ENCODE measurements around the gene CUTA.
A peak's percentile ranks its signal among the peaks of the same experiment; 100 is the strongest.

CUTA gene

GRCh38 chr6:33432546-33432945 is 14.6 kb upstream of the CUTA start:
- TF ChIP-seq CTCF (IDR thresholded peaks at IDR 0.05; ENCODE audit: insufficient read depth, low read length, poor library complexity, severe bottlenecking), result no peak
- Histone ChIP-seq H3K4me3 (replicated peaks; ENCODE audit: low read depth, low read length) (no peak overlapping the region), H3K27me3 (replicated peaks; ENCODE audit: control insufficient read depth, insufficient read depth, low read length) (no peaks in the 10 kb centered on the region), H3K36me3 (ENCODE audit: control insufficient read depth, insufficient read depth, low read length) (peaks cover 4% of the 10 kb centered on the region; the same call in 1 of the 2 replicates)
- DNase-seq (ENCODE audit: extremely low read depth, insufficient read length), result no peak

- Histone ChIP-seq H3K27me3 (replicated peaks; ENCODE audit: control insufficient read depth, insufficient read depth, low read length) (no peaks in the 10 kb centered on the region), H3K4me3 (replicated peaks; ENCODE audit: low read depth, low read length) (peak overlapping the region; percentile 42), H3K36me3 (ENCODE audit: control insufficient read depth, insufficient read depth, low read length) (peaks cover 4% of the 10 kb centered on the region; the same call in 1 of the 2 replicates)
- no peak for DNase-seq (ENCODE audit: extremely low read depth, insufficient read length)
- no peak for TF ChIP-seq CTCF (IDR thresholded peaks at IDR 0.05; ENCODE audit: insufficient read depth, low read length, poor library complexity, severe bottlenecking)
Observed at GRCh38 chr6:33431880-33432541, 14.1 kb upstream of the CUTA start.

- peak; percentile 82 for DNase-seq (ENCODE audit: extremely low read depth, insufficient read length)
- peak overlapping the region; percentile 51 for H3K4me3 ChIP-seq (replicated peaks; ENCODE audit: low read depth, low read length)
Observed at GRCh38 chr6:33430991-33431879, 13.3 kb upstream of the CUTA start.

GRCh38 chr6:33430334-33430733 is 12.4 kb upstream of the CUTA start:
- no peak for TF ChIP-seq CTCF (IDR thresholded peaks at IDR 0.05; ENCODE audit: insufficient read depth, low read length, poor library complexity, severe bottlenecking)
- Histone ChIP-seq H3K36me3 (ENCODE audit: control insufficient read depth, insufficient read depth, low read length) (peaks cover 1% of the 10 kb centered on the region; the same call in 1 of the 2 replicates), H3K4me3 (replicated peaks; ENCODE audit: low read depth, low read length) (no peak overlapping the region; the same call in 1 of the 2 replicates), H3K27me3 (replicated peaks; ENCODE audit: control insufficient read depth, insufficient read depth, low read length) (no peaks in the 10 kb centered on the region)
- no peak for DNase-seq (ENCODE audit: extremely low read depth, insufficient read length)

More at GRCh38 chr6:33430991-33431879, 13.3 kb upstream of the CUTA start:
- no peak for TF ChIP-seq CTCF (IDR thresholded peaks at IDR 0.05; ENCODE audit: insufficient read depth, low read length, poor library complexity, severe bottlenecking)
- Histone ChIP-seq H3K36me3 (ENCODE audit: control insufficient read depth, insufficient read depth, low read length) (peaks cover 4% of the 10 kb centered on the region; the same call in 1 of the 2 replicates), H3K27me3 (replicated peaks; ENCODE audit: control insufficient read depth, insufficient read depth, low read length) (no peaks in the 10 kb centered on the region)

GRCh38 chr6:33429750-33430052 is 11.8 kb upstream of the CUTA start:
- no peak for TF ChIP-seq CTCF (IDR thresholded peaks at IDR 0.05; ENCODE audit: insufficient read depth, low read length, poor library complexity, severe bottlenecking)
- DNase-seq (ENCODE audit: extremely low read depth, insufficient read length), result no peak
- peaks cover 1% of the 10 kb centered on the region; the same call in 1 of the 2 replicates for H3K36me3 ChIP-seq (ENCODE audit: control insufficient read depth, insufficient read depth, low read length)
- H3K27me3 ChIP-seq (replicated peaks; ENCODE audit: control insufficient read depth, insufficient read depth, low read length), result no peaks in the 10 kb centered on the region
- H3K4me3 ChIP-seq (replicated peaks; ENCODE audit: low read depth, low read length), result no peak overlapping the region
